NCI-H460 (cell line): ENCODE data around the gene RAPGEF1. TPM values are rescaled to one million over a fixed set of nuclear protein-coding genes. Genes with fewer than 3 reads are reported as not detected.
"Not testable (repeated sequence)": the region's sequence is repeated elsewhere in the genome, so short reads cannot be mapped to it uniquely, and the experiment has no call there.

Experiments
- DNase-seq: peaks from one replicate; pipeline ENCODE4 v3.0.0-alpha.2; 2016; ENCODE audit warnings: low read depth; ENCODE audit errors: extremely low read depth
- total RNA-seq: library from RNA; depleted of rRNA; stranded (reverse); fragments of >200 nt; shearing (Covaris generic); gene quantifications from 2 replicates; pipeline ENCODE4 v1.2.3, GENCODE V29; 2014

Gene RAPGEF1
- total RNA-seq, 1 experiment from 2014 or later: 28.7 TPM

DNA sequence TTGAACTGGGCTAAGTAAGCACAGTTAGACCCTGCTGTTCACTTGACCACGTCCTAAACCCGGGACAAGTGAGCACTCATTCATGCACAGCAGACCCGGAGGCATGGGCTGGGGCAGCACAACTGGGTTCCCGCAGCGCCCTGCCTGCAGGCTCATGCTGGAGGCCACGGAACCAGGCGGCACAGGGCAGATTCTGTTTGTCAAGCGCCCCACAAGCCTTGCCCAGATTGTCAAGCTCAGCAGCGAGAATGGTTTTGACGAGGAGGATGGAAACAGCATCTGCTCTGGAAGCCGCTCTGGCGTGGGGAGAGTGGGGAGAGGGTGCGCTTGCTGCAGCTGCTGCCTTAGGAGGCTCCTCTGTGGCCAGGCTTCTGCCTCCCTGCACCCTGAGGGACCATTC is 161.9 kb downstream of the RAPGEF1 start:
- DNase-seq: no peak

GRCh38 chr9:131577005-131578000 is 162.6 kb downstream of the RAPGEF1 start:
- DNase-seq: no peak

DNA sequence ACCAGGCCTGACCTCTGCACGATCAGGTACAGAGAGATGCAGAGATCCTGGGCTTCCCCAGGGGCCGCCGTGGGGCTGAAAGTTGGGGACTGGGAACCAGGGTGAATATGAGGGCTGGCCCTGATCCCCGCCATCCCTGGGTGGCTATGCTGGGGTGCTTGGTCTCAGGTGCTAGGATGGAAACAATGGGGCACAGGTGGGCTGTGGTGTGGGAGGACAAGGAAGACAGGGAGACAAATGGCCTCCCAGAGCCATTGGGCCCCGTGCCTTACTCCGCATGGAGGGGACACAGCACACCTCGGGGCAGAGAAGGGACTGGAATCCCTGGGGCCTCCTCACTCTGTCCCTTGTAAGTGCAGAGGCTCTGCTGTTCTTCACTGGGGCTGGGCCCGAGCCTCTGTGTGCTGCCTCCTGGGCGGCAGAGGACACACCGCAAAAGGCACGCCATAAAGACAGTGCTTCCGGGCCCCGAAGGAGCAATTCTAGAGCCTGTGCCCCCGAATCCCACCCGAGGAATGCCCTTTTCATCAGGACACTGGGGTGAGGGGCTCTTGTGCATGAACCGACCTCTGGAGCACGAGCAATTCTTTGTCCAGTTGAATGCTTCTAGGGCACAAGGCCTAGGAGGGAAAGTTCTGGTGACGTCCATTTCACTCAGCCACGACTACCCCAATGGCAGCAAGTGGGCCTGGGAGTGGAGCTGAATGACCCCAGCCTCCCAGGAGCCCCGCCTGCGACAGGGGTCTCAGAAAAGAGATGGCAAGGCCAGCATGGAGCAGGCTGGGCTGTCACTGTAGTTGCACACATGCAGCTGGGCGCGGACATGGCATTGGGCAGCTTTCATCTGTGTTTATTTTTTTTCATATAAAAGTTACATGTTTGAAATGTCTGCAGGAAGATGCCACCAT is 163.7 kb downstream of the RAPGEF1 start:
- DNase-seq: no peak

- DNase-seq: no peak
Measured at GRCh38 chr9:131574730-131575640, 164.9 kb downstream of the RAPGEF1 start.

DNA sequence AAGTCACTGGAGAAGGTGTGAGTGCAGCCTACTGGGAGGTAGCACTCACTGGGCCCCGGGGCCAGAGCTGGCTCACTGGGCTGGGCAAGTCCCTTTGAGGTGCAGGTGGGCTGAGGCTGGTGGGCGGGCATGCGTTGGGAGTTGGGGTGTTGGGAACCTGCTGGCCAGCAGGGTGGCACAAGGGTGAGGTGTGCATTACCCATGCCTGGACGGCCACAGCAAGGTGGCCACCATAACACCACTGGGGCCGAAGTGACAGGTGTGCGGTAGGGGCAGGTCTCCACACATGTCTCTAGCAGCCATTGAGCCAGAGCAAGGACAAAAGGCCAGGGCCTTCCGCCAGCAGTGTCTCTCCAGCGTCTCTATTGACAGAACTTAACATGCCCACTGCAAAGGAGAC is 172.0 kb downstream of the RAPGEF1 start:
- DNase-seq: no peak

GRCh38 chr9:131566158-131566557 is 173.7 kb downstream of the RAPGEF1 start:
- DNase-seq: no peak

DNA sequence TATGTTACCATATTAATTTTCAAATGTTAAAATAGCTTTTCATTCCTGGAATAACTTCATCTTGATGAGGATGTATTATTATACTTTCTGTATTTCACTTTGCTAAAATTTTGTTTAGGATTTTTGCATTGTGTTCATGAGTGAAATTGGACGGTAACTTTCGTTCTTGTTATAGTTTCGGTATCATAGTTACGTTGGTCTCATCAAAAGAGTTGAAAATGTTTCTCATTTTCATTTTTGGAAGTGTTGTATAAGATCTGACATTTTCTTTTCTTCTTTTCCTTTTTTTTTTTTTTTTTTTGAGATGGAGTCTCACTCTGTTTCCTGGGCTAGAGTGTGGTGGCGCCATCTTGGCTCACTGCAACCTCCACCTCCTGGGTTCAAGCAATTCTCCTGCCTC is 174.5 kb downstream of the RAPGEF1 start:
- DNase-seq: no peak

DNA sequence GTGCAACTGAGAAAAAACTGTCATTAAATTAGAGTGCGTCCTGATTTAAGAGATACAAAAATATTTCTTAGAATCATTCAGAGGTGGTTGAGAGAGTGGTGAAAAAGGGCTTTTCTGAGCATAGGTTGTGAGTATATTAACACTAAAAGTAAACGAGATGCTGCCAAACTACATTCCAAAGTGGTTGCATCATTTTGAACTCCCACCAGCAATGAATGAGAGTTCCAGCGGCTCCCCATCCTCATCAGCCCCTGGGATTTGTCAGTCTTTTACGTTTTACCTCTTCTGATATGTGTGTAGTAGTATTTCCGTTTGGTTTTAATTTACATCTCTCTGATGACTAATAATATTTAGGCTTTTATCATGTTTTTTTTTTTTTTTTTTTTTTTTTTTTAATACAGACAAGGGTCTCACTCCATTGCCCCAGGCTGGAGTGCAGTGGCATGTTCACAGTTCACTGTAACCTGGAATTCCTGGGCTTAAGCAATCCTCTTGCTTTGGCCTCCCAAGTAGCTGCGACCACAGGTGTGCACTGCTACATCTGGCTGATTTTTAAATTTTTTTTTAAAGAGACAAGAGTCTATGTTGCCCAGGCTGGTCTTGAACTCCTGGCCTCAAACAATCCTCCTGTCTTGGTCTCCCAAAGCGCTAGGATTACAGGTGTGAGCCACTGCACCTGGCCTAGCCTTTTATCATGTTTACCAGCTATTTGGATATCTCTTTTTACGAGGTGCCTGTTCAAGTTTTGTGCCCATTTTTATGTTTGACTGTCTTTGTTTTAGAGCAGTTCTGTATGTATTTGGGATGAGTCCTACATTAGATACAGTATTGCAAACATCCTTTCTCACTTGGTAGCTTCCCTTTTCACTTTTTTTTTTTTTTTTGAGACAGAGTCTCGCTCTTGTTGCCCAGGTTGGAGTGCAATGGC is 177.6 kb downstream of the RAPGEF1 start:
- no peak for DNase-seq

DNA sequence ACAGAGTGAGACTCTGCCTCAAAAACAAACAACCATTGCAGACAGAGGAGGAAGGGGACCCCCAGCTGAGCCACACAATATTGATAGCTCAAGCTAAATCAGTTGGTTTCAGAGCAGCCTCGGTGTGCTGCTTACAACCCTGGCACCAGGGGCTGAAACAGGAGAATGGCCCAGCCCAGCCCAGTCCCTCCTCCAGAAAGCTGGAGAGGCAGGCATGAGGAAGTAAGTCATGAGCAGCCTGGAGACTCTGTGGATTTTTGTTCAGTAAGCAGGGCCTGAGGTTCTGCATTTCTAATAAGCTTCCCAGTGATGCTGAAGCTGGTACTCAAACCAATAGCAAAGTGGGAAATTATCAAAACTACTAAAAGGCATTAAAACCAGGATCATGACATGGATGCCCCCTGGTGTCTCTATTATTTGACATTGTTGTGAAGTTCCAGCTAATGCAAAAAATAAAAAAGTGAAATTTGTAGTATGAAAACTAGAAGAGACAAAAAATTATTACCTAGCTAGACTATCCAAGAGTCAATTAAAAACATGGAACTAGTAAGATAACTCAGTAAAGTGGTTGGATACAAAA is 180.4 kb downstream of the RAPGEF1 start:
- DNase-seq: no peak

DNA sequence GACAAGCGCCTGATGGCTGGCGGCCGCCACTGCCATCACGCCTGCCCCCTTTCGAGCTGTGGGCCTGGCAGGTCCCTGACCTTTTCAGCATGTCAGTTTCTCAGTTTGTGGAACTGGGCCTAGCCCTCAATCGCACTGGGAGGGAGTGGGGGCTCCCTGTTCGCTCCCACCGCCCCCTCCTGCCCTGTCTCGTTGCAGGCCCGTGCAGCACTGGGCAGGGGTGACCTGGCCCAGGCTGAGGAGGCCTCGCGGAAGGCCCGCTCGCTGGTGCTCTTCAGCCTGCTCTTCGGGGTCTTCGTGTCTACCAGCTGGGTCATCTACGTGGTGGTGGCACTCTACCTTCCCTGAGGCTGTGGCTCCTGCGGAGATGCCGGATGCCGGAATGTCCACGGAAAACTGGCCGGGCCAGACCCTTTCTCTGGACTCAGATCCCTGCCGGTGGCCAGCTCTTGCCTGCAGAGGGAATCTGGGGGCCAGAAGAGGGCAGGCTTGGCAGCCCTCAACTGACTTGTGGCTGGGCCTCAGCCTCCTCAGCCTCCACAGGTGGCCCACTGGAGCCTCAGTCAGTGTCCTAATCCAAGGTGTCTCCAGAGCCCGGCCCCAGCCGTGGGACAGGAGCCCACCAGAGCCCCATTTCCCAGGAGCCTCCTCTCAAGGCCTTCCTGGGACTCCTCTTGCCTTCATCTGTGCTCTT is 181.9 kb downstream of the RAPGEF1 start:
- no peak for DNase-seq

DNA sequence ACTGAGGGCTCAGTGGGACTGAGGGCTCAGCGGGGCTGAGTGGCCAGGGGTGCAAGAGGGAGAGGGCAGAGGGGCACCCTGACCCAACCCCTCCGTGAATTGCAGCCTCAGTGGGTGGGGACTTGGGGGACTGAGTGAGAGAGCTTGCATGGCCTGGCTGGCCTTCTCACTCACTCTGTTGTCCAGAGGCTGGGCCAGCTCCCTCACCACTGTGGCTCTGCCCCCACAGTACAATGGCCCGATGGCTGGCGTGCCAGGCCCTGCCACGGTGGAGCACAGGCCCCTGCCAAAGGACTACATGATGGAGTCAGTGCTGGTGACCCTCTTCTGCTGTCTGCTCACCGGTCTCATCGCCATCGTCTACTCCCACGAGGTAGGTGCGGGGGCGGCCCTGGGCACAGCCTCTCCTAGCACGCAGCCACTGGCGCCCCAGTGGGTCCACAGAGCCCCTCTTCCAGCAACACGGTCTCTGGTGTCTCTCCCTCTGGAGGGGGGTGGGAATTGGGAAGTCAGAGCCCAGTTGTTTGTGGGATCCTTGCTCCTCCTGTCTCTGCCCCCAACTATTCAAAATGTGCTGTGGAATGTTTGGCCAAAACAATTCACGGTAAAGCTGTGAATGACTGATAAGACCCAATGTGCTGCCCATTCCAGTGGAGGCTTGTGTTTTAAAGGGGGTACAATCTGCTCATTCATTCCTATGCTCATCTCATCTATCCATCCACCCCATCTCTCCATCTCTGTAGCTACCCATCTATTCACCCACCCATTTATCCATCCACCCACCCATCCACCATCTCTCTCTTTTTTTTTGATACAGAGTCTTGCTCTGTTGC is 183.8 kb downstream of the RAPGEF1 start:
- DNase-seq: no peak

- DNase-seq: no peak
Measured at GRCh38 chr9:131554843-131555351, 185.0 kb downstream of the RAPGEF1 start.

DNA sequence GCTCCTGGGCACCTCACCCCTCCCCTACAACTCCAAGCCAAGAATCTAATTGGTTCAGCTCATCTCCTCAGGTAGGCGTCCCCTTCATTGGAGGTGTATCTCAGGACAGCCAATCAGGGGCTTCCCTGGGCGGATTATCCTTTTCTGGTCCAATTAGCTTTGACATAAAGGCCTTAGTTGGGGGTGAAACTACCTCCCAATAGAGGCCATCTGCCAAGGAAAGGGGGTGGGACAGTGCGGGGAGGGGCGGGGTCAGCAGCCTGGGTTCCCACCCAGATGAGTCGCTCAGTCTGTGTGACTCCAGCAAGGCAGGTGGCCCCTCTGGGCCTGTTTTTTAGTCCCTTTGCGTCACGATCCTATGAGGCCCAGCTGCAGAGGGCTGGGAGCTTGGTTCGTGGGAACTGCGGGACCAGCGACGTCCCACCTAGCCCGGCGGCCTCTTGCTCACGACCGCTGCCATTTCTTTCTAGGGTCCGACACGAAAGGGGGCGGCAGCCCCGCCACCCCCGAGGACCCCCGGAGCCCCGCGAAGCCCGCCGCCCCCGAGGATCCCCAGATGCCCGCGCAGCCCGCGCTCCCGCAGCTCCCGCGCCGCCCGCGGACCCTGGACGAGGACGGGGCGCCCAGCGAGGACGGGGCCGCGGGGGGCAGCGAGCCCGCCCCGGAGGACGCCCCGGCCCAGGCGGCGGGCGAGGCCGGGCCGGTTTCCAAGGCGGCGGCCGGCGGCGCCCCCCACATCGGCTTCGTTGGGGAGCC is 185.6 kb downstream of the RAPGEF1 start:
- no peak for DNase-seq

GRCh38 chr9:131552030-131552429 is 187.8 kb downstream of the RAPGEF1 start:
- no peak for DNase-seq

DNA sequence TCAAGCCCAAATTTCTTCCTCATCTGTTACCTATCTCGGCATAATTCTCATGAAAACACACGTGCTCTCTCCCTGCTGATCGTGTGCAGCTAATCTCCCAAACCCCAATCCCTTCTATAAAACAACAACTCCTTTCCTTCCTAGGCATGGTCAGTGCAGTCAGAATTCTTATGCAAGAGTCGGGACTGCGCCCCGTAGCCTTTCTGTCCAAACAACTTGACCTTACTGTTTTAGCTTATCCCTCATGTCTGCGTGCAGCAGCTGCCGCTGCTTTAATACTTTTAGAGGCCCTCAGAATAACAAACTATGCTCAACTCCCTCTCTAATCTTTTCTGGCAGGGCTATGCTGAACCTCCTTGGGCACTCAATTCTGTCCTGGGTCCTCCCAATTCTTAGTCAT is 189.4 kb downstream of the RAPGEF1 start:
- not testable (repeated sequence) for DNase-seq

DNA sequence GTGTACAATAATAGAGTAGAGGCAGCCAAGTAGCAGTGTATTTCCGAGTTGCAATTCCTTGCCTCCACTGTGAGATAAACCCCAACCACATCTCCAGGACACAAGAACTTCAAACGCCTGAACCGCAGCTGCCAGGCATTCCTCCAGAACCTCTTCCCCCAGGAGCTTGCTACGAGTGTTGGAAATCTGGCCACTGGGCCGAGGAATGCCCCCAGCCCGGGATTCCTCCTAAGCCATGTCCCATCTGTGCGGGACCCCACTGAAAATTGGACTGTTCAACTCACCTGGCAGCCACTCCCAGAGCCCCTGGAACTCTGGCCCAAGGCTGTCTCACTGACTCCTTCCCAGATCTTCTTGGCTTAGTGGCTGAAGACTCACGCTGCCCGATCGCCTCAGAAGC is 190.7 kb downstream of the RAPGEF1 start:
- DNase-seq: not testable (repeated sequence)
